TTC549 (cell line): Measurements from ENCODE around the gene SH2D3A.
"Not testable (repeated sequence)": the region's sequence is repeated elsewhere in the genome, so short reads cannot be mapped to it uniquely, and the experiment has no call there.

Source experiments
- FAIRE-seq: peaks from 2 replicates; lab custom pipeline; 2012; peaks lifted over from hg19 to GRCh38; lab: Jason Lieb, UNC

Gene SH2D3A

GRCh38 chr19:6719992-6720368 is 47.3 kb downstream of the SH2D3A start:
- no peak for FAIRE-seq

- FAIRE-seq: no peak
These were observed 47.7 kb downstream of the SH2D3A start for GRCh38 chr19:6719540-6719861.

GRCh38 chr19:6718741-6719539 is 48.3 kb downstream of the SH2D3A start:
- FAIRE-seq: no peak

GRCh38 chr19:6718111-6718740 is 49.0 kb downstream of the SH2D3A start:
- FAIRE-seq: no peak

GRCh38 chr19:6717441-6717971 is 49.7 kb downstream of the SH2D3A start:
- FAIRE-seq: no peak

GRCh38 chr19:6717036-6717435 is 50.2 kb downstream of the SH2D3A start:
- FAIRE-seq: no peak

GRCh38 chr19:6716610-6716970 is 50.6 kb downstream of the SH2D3A start:
- FAIRE-seq: no peak

GRCh38 chr19:6714749-6715555 is 52.3 kb downstream of the SH2D3A start:
- no peak for FAIRE-seq

GRCh38 chr19:6713773-6714692 is 53.2 kb downstream of the SH2D3A start:
- no peak for FAIRE-seq

GRCh38 chr19:6712692-6713670 is 54.3 kb downstream of the SH2D3A start:
- no peak for FAIRE-seq

- FAIRE-seq: no peak
These were observed 55.0 kb downstream of the SH2D3A start for GRCh38 chr19:6712231-6712630.

- FAIRE-seq: no peak
These were observed 55.6 kb downstream of the SH2D3A start for GRCh38 chr19:6711605-6712004.

- FAIRE-seq: no peak
These were observed 56.2 kb downstream of the SH2D3A start for GRCh38 chr19:6711078-6711361.

GRCh38 chr19:6710273-6711077 is 56.8 kb downstream of the SH2D3A start:
- no peak for FAIRE-seq

- FAIRE-seq: no peak
These were observed 57.7 kb downstream of the SH2D3A start for GRCh38 chr19:6709549-6709948.

- FAIRE-seq: not testable (repeated sequence)
These were observed 58.3 kb downstream of the SH2D3A start for GRCh38 chr19:6708913-6709312.

- FAIRE-seq: no peak
These were observed 58.9 kb downstream of the SH2D3A start for GRCh38 chr19:6708346-6708745.

- FAIRE-seq: no peak
These were observed 59.6 kb downstream of the SH2D3A start for GRCh38 chr19:6707658-6708018.

- no peak for FAIRE-seq
These were observed 60.1 kb downstream of the SH2D3A start for GRCh38 chr19:6707011-6707657.

- FAIRE-seq: no peak
These were observed 60.6 kb downstream of the SH2D3A start for GRCh38 chr19:6706633-6706958.
